ENCODE results near the gene HSCB.
"Not testable (repeated sequence)": the region's sequence is repeated elsewhere in the genome, so short reads cannot be mapped to it uniquely, and the experiment has no call there.

The HSCB gene

GRCh38 chr22:28791841-28792490 is 50.1 kb downstream of the HSCB start:
- DNase-seq (ENCODE audit: low read depth): no peak

DNA sequence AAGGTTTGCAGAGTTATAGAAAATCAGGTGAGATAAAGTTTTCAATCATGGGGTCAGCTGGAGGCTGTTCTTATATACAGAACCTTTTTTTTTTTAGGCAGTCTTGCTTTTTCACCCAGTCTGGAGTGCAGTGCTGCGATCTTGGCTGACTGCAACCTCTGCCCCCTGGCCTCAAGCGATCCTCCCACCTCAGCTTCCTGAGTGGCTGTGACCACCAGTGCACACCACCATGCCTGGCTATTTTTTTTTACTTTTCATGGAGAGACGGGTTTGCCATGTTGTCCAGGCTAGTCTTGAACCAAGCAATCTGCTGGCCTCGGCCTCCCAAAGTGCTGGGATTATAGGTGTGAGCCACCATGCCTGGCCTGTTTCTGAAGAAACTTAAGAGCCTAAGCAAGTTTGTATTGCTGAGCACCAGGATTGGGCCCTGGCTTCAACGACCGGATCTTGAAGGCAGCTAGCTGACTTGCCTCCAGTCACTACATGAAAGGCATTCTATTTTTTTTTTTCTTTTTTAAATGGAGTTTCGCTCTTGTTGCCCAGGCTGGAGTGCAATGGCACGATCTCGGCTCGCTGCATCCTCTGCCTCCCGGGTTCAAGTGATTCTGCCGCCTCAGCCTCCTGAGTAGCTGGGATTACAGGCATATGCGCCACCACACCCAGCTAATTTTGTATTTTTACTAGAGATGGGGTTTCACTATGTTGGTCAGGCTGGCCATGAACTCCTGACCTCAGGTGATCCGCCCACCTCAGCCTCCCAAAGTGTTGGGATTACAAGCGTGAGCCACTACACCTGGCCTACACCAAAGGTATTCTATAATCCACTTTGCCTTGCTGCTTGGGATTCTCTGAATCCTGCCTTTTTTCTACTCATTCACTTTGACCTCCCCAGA is 50.9 kb downstream of the HSCB start:
- no peak for DNase-seq (ENCODE audit: low read depth)

- DNase-seq (ENCODE audit: low read depth): no peak
These were observed 52.2 kb downstream of the HSCB start for GRCh38 chr22:28793976-28794584.

- DNase-seq (ENCODE audit: low read depth): no peak
These were observed 53.3 kb downstream of the HSCB start for GRCh38 chr22:28795071-28795693.

DNA sequence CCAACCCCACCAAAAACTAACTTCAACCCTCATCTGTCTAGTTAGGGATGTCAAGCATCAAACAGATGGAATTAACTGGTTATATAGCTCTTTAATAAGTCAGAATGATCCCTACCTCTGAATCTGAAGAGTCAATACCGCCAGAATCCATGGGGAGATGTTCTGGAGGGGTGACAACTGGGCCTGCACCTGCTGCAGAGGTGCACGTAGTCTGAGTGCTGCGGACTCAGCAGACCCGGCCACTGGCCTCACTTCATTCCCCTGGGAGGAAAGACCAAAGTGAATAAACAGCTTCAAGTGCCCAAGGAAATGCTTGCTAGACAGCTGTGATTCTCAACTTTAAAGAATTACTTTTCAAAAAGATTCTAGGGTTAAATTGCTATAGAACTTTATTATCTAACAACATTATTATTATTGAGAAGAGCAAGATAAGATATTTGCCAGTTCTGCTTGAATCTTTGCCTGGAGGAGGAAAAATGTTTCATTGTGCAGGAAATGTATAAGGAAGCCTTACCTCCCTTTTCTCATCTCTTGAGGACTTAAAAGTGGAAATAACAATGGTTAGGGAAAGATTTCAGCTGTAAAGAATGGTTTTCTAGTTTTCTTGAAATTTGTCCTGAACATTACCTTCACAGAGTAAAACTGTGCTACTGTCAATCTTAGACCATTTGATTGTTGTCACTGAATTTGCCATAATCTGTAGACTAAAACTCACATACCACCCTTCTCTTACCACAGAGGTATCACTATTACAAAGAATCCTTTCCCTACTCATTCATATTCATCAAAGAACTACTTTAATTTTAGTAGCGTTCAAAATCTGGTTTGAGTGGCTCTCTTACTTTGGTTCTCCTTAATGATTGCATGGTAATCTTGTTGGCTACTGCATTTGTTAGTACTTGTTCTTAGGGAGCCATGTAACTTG is 54.4 kb downstream of the HSCB start:
- DNase-seq (ENCODE audit: low read depth): no peak

GRCh38 chr22:28798810-28799605 is 57.2 kb downstream of the HSCB start:
- DNase-seq (ENCODE audit: low read depth): no peak

GRCh38 chr22:28799606-28800307 is 57.9 kb downstream of the HSCB start:
- no peak for DNase-seq (ENCODE audit: low read depth)

DNA sequence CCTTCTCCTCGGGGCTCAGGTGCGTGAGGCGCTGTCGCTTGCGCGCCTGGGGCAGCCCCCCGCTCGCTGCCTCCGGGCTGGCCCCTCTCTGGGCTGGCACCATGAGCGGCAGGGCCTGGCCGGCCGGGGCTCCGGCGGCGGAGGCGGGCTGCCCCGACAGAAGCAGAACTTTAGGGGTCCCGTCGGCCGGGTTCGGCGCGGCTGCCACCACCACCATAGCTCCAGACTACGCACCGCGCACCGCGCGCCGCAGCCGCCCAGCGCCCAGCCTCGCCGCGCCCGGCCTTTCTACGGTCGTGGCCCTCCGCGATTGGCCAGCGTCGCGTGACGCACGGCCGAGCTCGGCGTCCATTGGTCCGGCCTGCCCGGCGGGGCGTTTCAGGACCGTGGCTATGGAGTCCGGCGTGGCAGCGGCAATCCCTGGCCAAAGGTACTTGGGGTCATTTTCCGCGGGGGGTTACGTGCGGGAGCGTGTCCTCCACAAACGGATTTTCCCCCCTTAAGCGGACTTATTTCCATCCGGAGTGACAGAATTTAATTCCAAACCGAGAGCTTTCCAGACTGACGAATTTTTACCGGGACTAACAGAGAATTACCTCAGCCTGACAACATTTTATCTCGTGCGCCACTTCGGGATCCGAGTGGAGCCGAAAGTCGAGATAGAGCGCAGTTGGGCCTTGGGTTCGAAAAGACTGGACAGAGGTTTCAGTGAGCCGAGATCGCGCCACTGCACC is 58.6 kb downstream of the HSCB start, which contains the start of gene XBP1:
Gene XBP1 (minus strand): TSS at position 262 of the 734 bp plus-strand sequence.
- peak; percentile 82 for DNase-seq (ENCODE audit: low read depth)

- no peak for DNase-seq (ENCODE audit: low read depth)
These were observed 60.2 kb downstream of the HSCB start for GRCh38 chr22:28801845-28802594.

GRCh38 chr22:28802595-28803123 is 60.8 kb downstream of the HSCB start:
- no peak for DNase-seq (ENCODE audit: low read depth)

- not testable (repeated sequence) for DNase-seq (ENCODE audit: low read depth)
These were observed 63.6 kb downstream of the HSCB start for GRCh38 chr22:28805426-28805825.
